HepG2 (cell line): ENCODE results near the gene OR2F2. TPM values are rescaled to one million over a fixed set of nuclear protein-coding genes. Genes with fewer than 3 reads are reported as not detected.

Experiments
- BCL3 ChIP-seq: sonication (generic); formaldehyde crosslinking; IDR thresholded peaks from 2 replicates; pipeline ENCODE4 v1.5.1; 2020; ENCODE audit warnings: mild to moderate bottlenecking, missing genetic modification reagents, moderate library complexity
- BCL6 ChIP-seq: IDR thresholded peaks from 2 replicates; pipeline ENCODE4 v1.6.1; 2016; ENCODE audit warnings: missing genetic modification reagents, missing compliant biosample characterization
- DR1 ChIP-seq: sonication (generic); formaldehyde crosslinking; IDR thresholded peaks from 2 replicates; pipeline ENCODE4 v1.8.0; 2021; ENCODE audit warnings: mild to moderate bottlenecking, missing genetic modification reagents, inconsistent platforms
- EP300 ChIP-seq, 3 experiments: sonication (generic) in 1 of 3; formaldehyde crosslinking in 1 of 3; IDR thresholded peaks; 2 replicates each; pipeline versions ENCODE4 v1.5.1 to v1.6.1; 2011 to 2020; ENCODE audit warnings: low read depth in 2 of 3, low read length in 2 of 3, borderline replicate concordance in 1 of 3, improper control_type of control experiment in 1 of 3, mild to moderate bottlenecking in 1 of 3, missing genetic modification reagents in 1 of 3, moderate library complexity in 1 of 3
- FOSL2 ChIP-seq: sonication (generic); formaldehyde crosslinking; IDR thresholded peaks from 2 replicates; pipeline ENCODE4 v1.4.0; 2020; ENCODE audit warnings: missing genetic modification reagents
- FOXP1 ChIP-seq, 2 experiments: fragments of 450-650 bp in 1 of 2; IDR thresholded peaks; 2 replicates each; pipeline ENCODE4 v1.6.1; 2017 to 2018; ENCODE audit warnings: antibody characterized with exemption in 1 of 2
- HHEX ChIP-seq: IDR thresholded peaks from 2 replicates; pipeline ENCODE4 v1.6.1; 2016; ENCODE audit warnings: control low read depth
- LRRFIP1 ChIP-seq: sonication (generic); formaldehyde crosslinking; conservative IDR thresholded peaks from 2 replicates; pipeline ENCODE4 v1.4.0; 2020; ENCODE audit warnings: missing genetic modification reagents
- MTA1 ChIP-seq: sonication (generic); formaldehyde crosslinking; IDR thresholded peaks from 2 replicates; pipeline ENCODE4 v1.4.0; 2020; ENCODE audit warnings: missing genetic modification reagents, mild to moderate bottlenecking, borderline replicate concordance
- POLR2AphosphoS5 ChIP-seq: IDR thresholded peaks from 2 replicates; pipeline ENCODE4 v1.6.1; 2012; ENCODE audit warnings: low read depth, low read length
- SALL2 ChIP-seq: sonication (generic); formaldehyde crosslinking; IDR thresholded peaks from 2 replicates; pipeline ENCODE4 v1.8.1; 2023; ENCODE audit warnings: mild to moderate bottlenecking, missing genetic modification reagents, inconsistent platforms
- SKI ChIP-seq: fragments of 450-650 bp; IDR thresholded peaks from one replicate; pipeline ENCODE4 v1.6.1; 2018; ENCODE audit warnings: mild to moderate bottlenecking; ENCODE audit not compliant: partially characterized antibody
- TCF7L2 ChIP-seq: IDR thresholded peaks from 2 replicates; pipeline ENCODE4 v1.6.1; 2011; ENCODE audit warnings: mild to moderate bottlenecking, low read depth, low read length, moderate library complexity
- THYN1 ChIP-seq: sonication (generic); formaldehyde crosslinking; IDR thresholded peaks from 2 replicates; pipeline ENCODE4 v1.8.1; 2023; ENCODE audit warnings: low read depth, mild to moderate bottlenecking, moderate library complexity, missing genetic modification reagents, borderline replicate concordance
- U2AF1 ChIP-seq: fragments of 200-400 bp; formaldehyde crosslinking; optimal IDR thresholded peaks from 2 replicates; pipeline ENCODE3; 2017; ENCODE audit warnings: mild to moderate bottlenecking, low read depth, low read length
- ZFP90 ChIP-seq: sonication (generic); formaldehyde crosslinking; IDR thresholded peaks from 2 replicates; pipeline ENCODE4 v1.8.0; 2022; ENCODE audit warnings: missing genetic modification reagents, mild to moderate bottlenecking, inconsistent platforms, borderline replicate concordance
- ZNF337 ChIP-seq: sonication (generic); formaldehyde crosslinking; IDR thresholded peaks from 2 replicates; pipeline ENCODE4 v1.5.1; 2020; ENCODE audit warnings: missing genetic modification reagents, low read depth, mild to moderate bottlenecking, borderline replicate concordance
- ZNF367 ChIP-seq: sonication (generic); formaldehyde crosslinking; IDR thresholded peaks from 2 replicates; pipeline ENCODE4 v1.4.0; 2020; ENCODE audit warnings: missing genetic modification reagents, borderline replicate concordance
- ZNF564 ChIP-seq: sonication (generic); formaldehyde crosslinking; IDR thresholded peaks from 2 replicates; pipeline ENCODE4 v1.8.1; 2023; ENCODE audit warnings: mild to moderate bottlenecking, missing genetic modification reagents
- ZNF605 ChIP-seq: sonication (generic); formaldehyde crosslinking; IDR thresholded peaks from 2 replicates; pipeline ENCODE4 v1.8.0; 2022; ENCODE audit warnings: mild to moderate bottlenecking, missing genetic modification reagents
- ZNF776 ChIP-seq: sonication (generic); formaldehyde crosslinking; IDR thresholded peaks from 2 replicates; pipeline ENCODE4 v1.4.0; 2020; ENCODE audit warnings: mild to moderate bottlenecking, missing genetic modification reagents
- polyA plus RNA-seq, 8 experiments: library from polyadenylated mRNA; depleted of rRNA in 3 of 8; stranded (reverse) in 7 of 8; unstranded in 1 of 8; fragments of >200 nt; fragmentation: Illumina TruSeq in 4 of 8; extraction: Trizol in 4 of 8; gene quantifications; 2 replicates each; pipeline versions ENCODE4 v1.2.1 to v1.2.3, GENCODE V29; 2011 to 2016; ENCODE audit warnings: low read depth in 4 of 8, missing spikeins in 1 of 8, mixed read lengths in 1 of 8; ENCODE audit not compliant: insufficient read depth in 1 of 8
- total RNA-seq, 5 experiments: library from RNA; depleted of rRNA; stranded (reverse); fragments of >200 nt; fragmentation: Illumina TruSeq; extraction: Trizol; gene quantifications; 2 replicates each; pipeline ENCODE4 v1.2.3, GENCODE V29; 2016; ENCODE audit warnings: low read depth in 1 of 5
- TF ChIP-seq, protein P1 (sequence below): IDR thresholded peaks from 2 replicates; pipeline ENCODE4 v1.6.1; 2016; ENCODE audit warnings: low read depth
- TF ChIP-seq, protein P2 (sequence below): sonication (generic); formaldehyde crosslinking; IDR thresholded peaks from 2 replicates; pipeline ENCODE4 v1.8.0; 2022; ENCODE audit warnings: missing genetic modification reagents, mild to moderate bottlenecking, borderline replicate concordance

OR2F2 gene
- total and polyA plus RNA-seq, 2 of the 13 experiments (the other 11 are each of a cell fraction or from before 2014, with no cell fraction given) = 0.13 TPM; not detected in 1

DNA sequence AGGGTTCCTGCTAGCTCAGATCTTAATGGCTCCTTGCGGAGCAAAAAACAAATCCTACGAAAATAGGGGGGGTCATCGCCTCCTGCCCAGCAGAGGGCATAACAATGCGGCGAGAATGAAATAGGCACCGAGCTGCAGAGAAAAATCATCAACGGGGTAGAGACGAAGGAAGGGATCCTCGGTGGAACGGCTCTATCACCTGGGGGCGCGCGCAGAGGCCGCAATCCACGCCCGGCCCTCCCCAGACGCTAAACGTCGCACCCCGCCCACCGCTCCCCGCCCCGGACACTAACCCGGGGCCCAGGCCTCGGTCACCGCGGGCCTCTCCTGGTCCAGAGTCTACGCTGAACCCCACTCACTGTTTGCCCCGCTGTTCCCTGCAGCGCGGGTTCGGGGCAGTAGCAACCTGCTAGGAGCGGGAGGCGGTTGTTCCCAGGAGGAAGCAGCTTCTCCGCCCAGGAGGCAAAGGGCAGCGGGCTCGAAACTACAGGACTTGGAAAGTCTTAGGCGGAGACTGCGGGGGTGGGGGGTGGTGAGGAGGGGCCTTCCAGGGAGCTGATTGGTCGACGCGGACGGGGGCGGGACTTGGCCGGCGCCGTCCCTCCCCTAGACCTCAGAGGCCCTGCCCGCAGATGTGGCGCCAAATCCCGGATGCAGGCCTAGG lies 33.2 kb upstream of the OR2F2 start, which contains the start of gene TCAF1 (continued):
- TF ChIP-seq, protein P1, sequence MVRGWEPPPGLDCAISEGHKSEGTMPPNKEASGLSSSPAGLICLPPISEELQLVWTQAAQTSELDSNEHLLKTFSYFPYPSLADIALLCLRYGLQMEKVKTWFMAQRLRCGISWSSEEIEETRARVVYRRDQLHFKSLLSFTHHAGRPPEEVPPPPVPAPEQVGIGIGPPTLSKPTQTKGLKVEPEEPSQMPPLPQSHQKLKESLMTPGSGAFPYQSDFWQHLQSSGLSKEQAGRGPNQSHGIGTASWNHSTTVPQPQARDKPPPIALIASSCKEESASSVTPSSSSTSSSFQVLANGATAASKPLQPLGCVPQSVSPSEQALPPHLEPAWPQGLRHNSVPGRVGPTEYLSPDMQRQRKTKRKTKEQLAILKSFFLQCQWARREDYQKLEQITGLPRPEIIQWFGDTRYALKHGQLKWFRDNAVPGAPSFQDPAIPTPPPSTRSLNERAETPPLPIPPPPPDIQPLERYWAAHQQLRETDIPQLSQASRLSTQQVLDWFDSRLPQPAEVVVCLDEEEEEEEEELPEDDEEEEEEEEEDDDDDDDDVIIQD (CRISPR knock-in tag) = peak; percentile 91; the same call in 1 of the 2 replicates
- peak; percentile 94 for TF ChIP-seq POLR2AphosphoS5
- peak; percentile 71 for TF ChIP-seq ZNF776 (CRISPR knock-in tag)
- peak; percentile 66 for TF ChIP-seq BCL6 (CRISPR knock-in tag)
- peak; percentile 68; the same call in 1 of the 2 replicates for TF ChIP-seq SALL2 (CRISPR knock-in tag)
- no peak for TF ChIP-seq THYN1 (CRISPR knock-in tag)
- peak; percentile 75 for TF ChIP-seq SKI
- no peak for TF ChIP-seq ZNF367 (CRISPR knock-in tag)
- no peak for TF ChIP-seq FOXP1 (IDR thresholded peaks at IDR 0.05)
- peak; percentile 45; the same call in 1 of the 2 replicates for TF ChIP-seq FOXP1 (CRISPR knock-in tag; IDR thresholded peaks at IDR 0.05)
- TF ChIP-seq HHEX = 0 out of 2 replicates have a peak, but pooled peaks have one; percentile 30
- TF ChIP-seq FOSL2 = peak; percentile 42; the same call in 1 of the 2 replicates
- peak; percentile 65; the same call in 1 of the 2 replicates for TF ChIP-seq ZNF337
- no peak for TF ChIP-seq U2AF1
- no peak for TF ChIP-seq TCF7L2
- TF ChIP-seq, protein P2, sequence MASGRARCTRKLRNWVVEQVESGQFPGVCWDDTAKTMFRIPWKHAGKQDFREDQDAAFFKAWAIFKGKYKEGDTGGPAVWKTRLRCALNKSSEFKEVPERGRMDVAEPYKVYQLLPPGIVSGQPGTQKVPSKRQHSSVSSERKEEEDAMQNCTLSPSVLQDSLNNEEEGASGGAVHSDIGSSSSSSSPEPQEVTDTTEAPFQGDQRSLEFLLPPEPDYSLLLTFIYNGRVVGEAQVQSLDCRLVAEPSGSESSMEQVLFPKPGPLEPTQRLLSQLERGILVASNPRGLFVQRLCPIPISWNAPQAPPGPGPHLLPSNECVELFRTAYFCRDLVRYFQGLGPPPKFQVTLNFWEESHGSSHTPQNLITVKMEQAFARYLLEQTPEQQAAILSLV (CRISPR knock-in tag) = peak; percentile 51; the same call in 1 of the 2 replicates
- TF ChIP-seq BCL3 = peak; percentile 75; the same call in 1 of the 2 replicates
- peak; percentile 77; the same call in 1 of the 2 replicates for TF ChIP-seq DR1
- TF ChIP-seq MTA1 (CRISPR knock-in tag) = peak; percentile 79; the same call in 1 of the 2 replicates
- TF ChIP-seq ZNF605 (CRISPR knock-in tag) = peak; percentile 96
- peak; percentile 89 for TF ChIP-seq ZNF564
- peak; percentile 67 to 79; a peak in 3 of 4 replicates for TF ChIP-seq EP300 (IDR thresholded peaks at IDR 0.05; ENCODE audit: low read depth in 2 of 2, low read length in 2 of 2)
- TF ChIP-seq EP300 (CRISPR knock-in tag; IDR thresholded peaks at IDR 0.05; ENCODE audit: borderline replicate concordance) = peak; percentile 82; the same call in 1 of the 2 replicates
- no peak for TF ChIP-seq LRRFIP1 (CRISPR knock-in tag)
- TF ChIP-seq ZFP90 (CRISPR knock-in tag) = peak; percentile 89; the same call in 1 of the 2 replicates
